ENCODE results near the gene GAL3ST2.
"Not testable (repeated sequence)": the region's sequence is repeated elsewhere in the genome, so short reads cannot be mapped to it uniquely, and the experiment has no call there.

GAL3ST2 gene

DNA sequence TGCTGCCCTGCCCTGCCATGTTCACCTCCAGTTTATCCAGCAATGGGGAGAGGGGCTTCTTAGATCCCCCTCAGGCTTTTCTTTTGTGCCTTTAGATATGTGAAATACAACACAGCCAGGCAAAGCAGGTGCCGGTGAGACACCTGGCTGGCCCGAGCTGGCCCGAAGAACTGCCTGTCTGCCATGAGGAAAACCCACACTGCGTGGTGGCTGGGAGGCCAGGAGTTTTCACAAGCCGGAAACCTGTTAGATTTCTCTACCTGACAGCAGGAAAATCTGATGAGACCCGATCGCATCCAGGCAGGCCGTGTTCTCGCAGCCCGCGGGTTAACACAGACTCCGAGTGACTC lies 5.7 kb upstream of the GAL3ST2 start:
- Histone ChIP-seq H3K27me3 (ENCODE audit: control insufficient read depth, insufficient read depth, low read length) (no peaks in the 10 kb centered on the region), H3K9ac (ENCODE audit: low read depth, low read length) (no peak overlapping the region), H3K4me3 (ENCODE audit: low read depth, low read length) (no peak overlapping the region), H3K36me3 (ENCODE audit: control insufficient read depth, insufficient read depth, low read length) (no peaks in the 10 kb centered on the region), H3K9me3 (ENCODE audit: control insufficient read depth, insufficient read depth, low read length) (no peaks in the 10 kb centered on the region), H3K4me1 (ENCODE audit: control insufficient read depth, insufficient read depth, low read length) (no peaks in the 10 kb centered on the region)

DNA sequence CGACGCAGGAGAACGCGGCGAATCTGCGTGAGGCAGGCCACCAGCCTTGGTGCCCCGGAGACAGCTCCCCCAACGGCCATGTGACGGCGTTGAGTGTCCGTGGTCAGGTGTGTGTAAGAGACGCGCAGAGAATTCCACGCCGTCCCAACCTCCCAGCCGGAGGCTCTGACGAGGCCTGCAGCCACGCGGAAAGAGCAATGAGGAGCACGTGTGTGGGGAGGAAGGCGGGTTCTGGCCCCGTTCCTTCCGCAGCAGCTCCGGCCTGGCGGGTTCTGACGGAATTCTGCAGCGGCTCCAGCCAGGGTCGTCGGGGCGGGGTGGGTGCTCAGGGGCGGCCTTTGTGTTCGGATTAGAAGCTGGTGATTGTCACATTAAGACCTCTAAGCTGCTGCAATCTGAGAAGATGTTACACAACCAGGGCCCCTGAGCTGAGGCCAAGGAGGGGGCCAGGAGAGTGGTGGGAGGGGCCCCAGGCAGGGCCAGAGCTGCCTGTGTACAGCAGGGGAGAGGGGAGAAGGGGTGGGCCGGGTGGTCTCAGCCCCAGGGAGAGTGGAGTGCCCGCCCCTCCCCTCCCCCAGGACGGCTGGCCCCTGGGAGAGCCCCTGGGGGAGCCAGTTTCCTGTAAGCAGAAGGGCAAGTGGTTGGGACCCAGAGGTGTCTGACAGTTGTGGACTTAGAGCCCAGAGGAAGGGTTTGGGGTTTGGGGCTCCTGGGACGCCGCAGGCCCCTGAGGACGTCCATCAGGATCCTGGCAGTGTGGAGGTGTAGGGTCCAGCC lies 5.1 kb upstream of the GAL3ST2 start:
- no peaks in the 10 kb centered on the region for H3K27me3 ChIP-seq (ENCODE audit: control insufficient read depth, insufficient read depth, low read length)
- H3K9ac ChIP-seq (ENCODE audit: low read depth, low read length): no peak overlapping the region
- no peaks in the 10 kb centered on the region for H3K4me1 ChIP-seq (ENCODE audit: control insufficient read depth, insufficient read depth, low read length)
- no peaks in the 10 kb centered on the region for H3K9me3 ChIP-seq (ENCODE audit: control insufficient read depth, insufficient read depth, low read length)
- H3K4me3 ChIP-seq (ENCODE audit: low read depth, low read length): no peak overlapping the region
- H3K36me3 ChIP-seq (ENCODE audit: control insufficient read depth, insufficient read depth, low read length): no peaks in the 10 kb centered on the region

- H3K36me3 ChIP-seq (ENCODE audit: control insufficient read depth, insufficient read depth, low read length): no peaks in the 10 kb centered on the region
- no peak overlapping the region for H3K9ac ChIP-seq (ENCODE audit: low read depth, low read length)
- no peaks in the 10 kb centered on the region for H3K9me3 ChIP-seq (ENCODE audit: control insufficient read depth, insufficient read depth, low read length)
- H3K4me1 ChIP-seq (ENCODE audit: control insufficient read depth, insufficient read depth, low read length): no peaks in the 10 kb centered on the region
- H3K4me3 ChIP-seq (ENCODE audit: low read depth, low read length): no peak overlapping the region
- no peaks in the 10 kb centered on the region for H3K27me3 ChIP-seq (ENCODE audit: control insufficient read depth, insufficient read depth, low read length)
Measured at GRCh38 chr2:241772063-241772499, 4.5 kb upstream of the GAL3ST2 start.

DNA sequence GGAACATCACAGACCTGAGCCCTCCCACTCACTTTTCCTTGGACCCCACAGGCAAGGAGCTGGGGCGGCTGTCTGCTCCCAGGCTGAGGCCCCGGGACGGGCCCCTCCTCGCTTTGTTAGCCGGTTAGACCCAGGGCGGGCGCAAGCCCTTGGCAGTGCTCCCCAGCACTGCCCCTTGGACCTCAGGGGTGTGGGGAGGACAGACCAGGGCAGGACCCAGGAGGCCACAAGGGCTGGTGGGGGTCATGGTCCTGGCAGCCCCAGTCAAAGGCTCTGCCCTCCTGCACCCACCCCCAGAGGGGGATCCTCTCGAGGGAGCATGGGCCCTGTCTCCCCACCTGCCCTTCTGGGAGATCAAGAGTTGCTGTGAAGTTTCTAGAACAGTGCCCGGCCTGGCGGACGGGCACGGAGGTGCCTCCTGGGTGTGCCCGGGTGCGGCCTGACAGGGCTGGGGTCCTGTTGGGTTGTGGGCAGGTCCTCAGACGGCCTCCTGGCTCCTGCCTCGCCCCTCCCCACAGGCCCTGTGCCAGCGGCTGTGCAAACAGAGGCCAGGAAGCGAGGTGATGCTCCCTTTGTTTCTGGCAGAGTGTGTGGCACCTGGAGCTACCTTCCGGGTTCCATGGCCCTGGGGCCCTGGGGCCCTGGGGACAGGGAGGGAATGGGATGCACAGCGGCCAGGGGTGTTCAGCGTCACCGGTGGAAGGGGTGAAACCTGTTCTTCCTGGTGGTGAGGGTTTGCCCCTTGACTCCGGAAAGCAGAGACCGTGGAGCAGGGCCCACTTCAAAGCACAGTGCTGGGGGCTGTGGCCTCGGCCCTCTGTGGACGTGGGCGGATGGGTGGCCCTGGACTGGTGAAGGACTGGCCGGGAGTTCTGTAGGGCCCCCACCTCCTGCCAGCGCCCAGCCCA lies 2.9 kb upstream of the GAL3ST2 start:
- no peak overlapping the region for H3K4me3 ChIP-seq (ENCODE audit: low read depth, low read length)
- no peak overlapping the region for H3K9ac ChIP-seq (ENCODE audit: low read depth, low read length)
- no peaks in the 10 kb centered on the region for H3K4me1 ChIP-seq (ENCODE audit: control insufficient read depth, insufficient read depth, low read length)

GRCh38 chr2:241774419-241775222 lies 2.0 kb upstream of the GAL3ST2 start:
- H3K27me3 ChIP-seq (ENCODE audit: control insufficient read depth, insufficient read depth, low read length): no peaks in the 10 kb centered on the region
- no peaks in the 10 kb centered on the region for H3K36me3 ChIP-seq (ENCODE audit: control insufficient read depth, insufficient read depth, low read length)
- no peak overlapping the region for H3K4me3 ChIP-seq (ENCODE audit: low read depth, low read length)
- no peak overlapping the region for H3K9ac ChIP-seq (ENCODE audit: low read depth, low read length)
- H3K4me1 ChIP-seq (ENCODE audit: control insufficient read depth, insufficient read depth, low read length): no peaks in the 10 kb centered on the region
- H3K9me3 ChIP-seq (ENCODE audit: control insufficient read depth, insufficient read depth, low read length): no peaks in the 10 kb centered on the region

More for the DNA sequence above, 2.9 kb upstream of the GAL3ST2 start:
- H3K36me3 ChIP-seq (ENCODE audit: control insufficient read depth, insufficient read depth, low read length): no peaks in the 10 kb centered on the region
- no peaks in the 10 kb centered on the region for H3K9me3 ChIP-seq (ENCODE audit: control insufficient read depth, insufficient read depth, low read length)
- H3K27me3 ChIP-seq (ENCODE audit: control insufficient read depth, insufficient read depth, low read length): no peaks in the 10 kb centered on the region

GRCh38 chr2:241775223-241776177 lies 1.1 kb upstream of the GAL3ST2 start:
- no peaks in the 10 kb centered on the region for H3K9me3 ChIP-seq (ENCODE audit: control insufficient read depth, insufficient read depth, low read length)
- no peaks in the 10 kb centered on the region for H3K36me3 ChIP-seq (ENCODE audit: control insufficient read depth, insufficient read depth, low read length)
- H3K4me3 ChIP-seq (ENCODE audit: low read depth, low read length): no peak overlapping the region
- no peaks in the 10 kb centered on the region for H3K27me3 ChIP-seq (ENCODE audit: control insufficient read depth, insufficient read depth, low read length)
- no peaks in the 10 kb centered on the region for H3K4me1 ChIP-seq (ENCODE audit: control insufficient read depth, insufficient read depth, low read length)
- H3K9ac ChIP-seq (ENCODE audit: low read depth, low read length): no peak overlapping the region

- H3K4me3 ChIP-seq (ENCODE audit: low read depth, low read length): no peak overlapping the region
- no peaks in the 10 kb centered on the region for H3K9me3 ChIP-seq (ENCODE audit: control insufficient read depth, insufficient read depth, low read length)
- H3K27me3 ChIP-seq (ENCODE audit: control insufficient read depth, insufficient read depth, low read length): no peaks in the 10 kb centered on the region
- H3K36me3 ChIP-seq (ENCODE audit: control insufficient read depth, insufficient read depth, low read length): no peaks in the 10 kb centered on the region
- no peak overlapping the region for H3K9ac ChIP-seq (ENCODE audit: low read depth, low read length)
- no peaks in the 10 kb centered on the region for H3K4me1 ChIP-seq (ENCODE audit: control insufficient read depth, insufficient read depth, low read length)
Measured at GRCh38 chr2:241777170-241777685, 606 bp downstream of the GAL3ST2 start.

DNA sequence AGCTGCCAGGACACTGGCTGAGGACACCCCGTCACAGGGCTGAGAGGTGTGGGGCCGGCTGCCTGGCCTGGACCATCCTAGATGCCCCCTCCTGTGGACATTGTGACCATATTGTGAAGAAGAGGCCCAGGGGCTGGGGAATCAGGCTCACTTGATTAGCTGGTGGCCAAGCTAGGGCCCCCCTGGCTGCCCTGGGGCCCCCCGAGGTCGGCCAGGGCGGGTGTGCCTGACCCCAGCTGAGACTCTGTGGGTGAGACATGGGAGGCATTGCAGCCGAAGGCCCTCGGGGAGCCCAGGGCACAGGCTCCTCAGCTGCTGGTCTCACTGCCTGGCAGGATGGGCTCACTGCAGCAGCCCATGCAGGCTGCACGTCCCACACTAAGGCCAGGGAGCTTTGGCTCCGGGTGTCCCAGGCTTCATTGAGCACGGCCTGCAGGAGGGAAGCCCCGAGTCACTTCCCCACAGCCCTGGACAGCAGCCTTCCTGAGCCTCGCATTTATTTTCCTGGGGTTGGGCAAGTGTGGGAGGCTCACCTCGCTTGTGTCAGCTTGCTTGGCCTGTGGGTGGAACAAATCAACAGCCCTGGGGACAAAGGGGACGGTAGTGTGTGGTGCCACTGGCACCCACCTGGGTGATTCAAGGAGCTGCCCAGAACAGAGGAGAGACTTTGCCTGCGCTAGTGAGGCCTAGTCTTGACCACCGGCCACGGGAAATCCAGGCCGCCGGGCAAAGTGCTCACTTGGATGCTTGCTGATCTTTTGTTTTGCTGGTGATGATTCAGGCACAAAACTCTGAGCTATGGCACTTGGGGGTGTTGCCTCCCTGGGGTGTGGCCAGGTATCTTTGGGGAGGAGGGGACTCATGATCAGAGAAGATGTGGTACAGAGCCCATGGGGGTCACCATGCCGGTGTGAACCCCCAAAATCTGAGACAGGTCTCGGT lies 1.3 kb downstream of the GAL3ST2 start:
- Histone ChIP-seq H3K36me3 (ENCODE audit: control insufficient read depth, insufficient read depth, low read length) (no peaks in the 10 kb centered on the region), H3K9me3 (ENCODE audit: control insufficient read depth, insufficient read depth, low read length) (peaks cover 2% of the 10 kb centered on the region), H3K4me1 (ENCODE audit: control insufficient read depth, insufficient read depth, low read length) (no peaks in the 10 kb centered on the region), H3K27me3 (ENCODE audit: control insufficient read depth, insufficient read depth, low read length) (no peaks in the 10 kb centered on the region), H3K4me3 (ENCODE audit: low read depth, low read length) (no peak overlapping the region), H3K9ac (ENCODE audit: low read depth, low read length) (no peak overlapping the region)

DNA sequence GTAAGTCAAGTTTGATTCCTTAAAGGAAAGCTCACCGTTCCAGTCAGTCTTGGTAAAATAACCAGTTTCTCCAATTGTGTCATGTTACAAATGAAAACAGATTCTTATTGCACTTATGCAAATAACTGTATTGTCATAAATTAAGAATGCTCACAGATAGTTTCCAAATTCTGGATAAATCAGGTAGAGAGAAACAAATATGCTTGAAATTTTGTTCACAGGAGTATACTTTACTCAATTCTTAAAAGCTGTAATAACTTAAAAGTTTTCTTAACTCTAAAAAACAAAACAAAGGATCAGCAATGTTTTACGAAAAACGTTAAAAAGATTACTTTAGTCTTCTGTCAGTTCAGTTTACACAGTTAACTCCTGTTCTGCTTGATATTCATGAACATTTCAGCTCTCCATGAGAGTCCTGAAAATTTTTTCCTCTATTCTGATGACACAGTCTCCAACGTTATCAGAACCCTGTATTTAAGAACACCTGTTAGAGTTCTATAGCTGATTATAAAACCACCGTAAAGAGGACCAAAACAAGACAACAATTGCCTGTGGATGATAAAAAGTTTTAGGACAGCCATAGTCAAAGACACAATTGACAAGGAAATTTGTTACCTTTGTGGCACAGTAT lies 4.4 kb downstream of the GAL3ST2 start:
- Histone ChIP-seq H3K9me3 (ENCODE audit: control insufficient read depth, insufficient read depth, low read length) (peaks cover 2% of the 10 kb centered on the region), H3K36me3 (ENCODE audit: control insufficient read depth, insufficient read depth, low read length) (no peaks in the 10 kb centered on the region), H3K9ac (ENCODE audit: low read depth, low read length) (no peak overlapping the region), H3K27me3 (ENCODE audit: control insufficient read depth, insufficient read depth, low read length) (no peaks in the 10 kb centered on the region), H3K4me1 (ENCODE audit: control insufficient read depth, insufficient read depth, low read length) (no peaks in the 10 kb centered on the region), H3K4me3 (ENCODE audit: low read depth, low read length) (no peak overlapping the region)

GRCh38 chr2:241782053-241782452 lies 5.4 kb downstream of the GAL3ST2 start:
- H3K27me3 ChIP-seq (ENCODE audit: control insufficient read depth, insufficient read depth, low read length); H3K9me3 ChIP-seq (ENCODE audit: control insufficient read depth, insufficient read depth, low read length); H3K9ac ChIP-seq (ENCODE audit: low read depth, low read length); H3K4me1 ChIP-seq (ENCODE audit: control insufficient read depth, insufficient read depth, low read length); H3K4me3 ChIP-seq (ENCODE audit: low read depth, low read length); H3K36me3 ChIP-seq (ENCODE audit: control insufficient read depth, insufficient read depth, low read length): not testable (repeated sequence)
